GM19463 (cell line): ENCODE results near the gene FOXC1.

Experiments used
- ATAC-seq: cut with Tn5 transposase; IDR thresholded peaks from one replicate; pipeline ENCODE4 v1.9.1; 2021; ENCODE audit warnings: mild to moderate bottlenecking, moderate library complexity; ENCODE audit not compliant: unreplicated experiment

Gene FOXC1

DNA sequence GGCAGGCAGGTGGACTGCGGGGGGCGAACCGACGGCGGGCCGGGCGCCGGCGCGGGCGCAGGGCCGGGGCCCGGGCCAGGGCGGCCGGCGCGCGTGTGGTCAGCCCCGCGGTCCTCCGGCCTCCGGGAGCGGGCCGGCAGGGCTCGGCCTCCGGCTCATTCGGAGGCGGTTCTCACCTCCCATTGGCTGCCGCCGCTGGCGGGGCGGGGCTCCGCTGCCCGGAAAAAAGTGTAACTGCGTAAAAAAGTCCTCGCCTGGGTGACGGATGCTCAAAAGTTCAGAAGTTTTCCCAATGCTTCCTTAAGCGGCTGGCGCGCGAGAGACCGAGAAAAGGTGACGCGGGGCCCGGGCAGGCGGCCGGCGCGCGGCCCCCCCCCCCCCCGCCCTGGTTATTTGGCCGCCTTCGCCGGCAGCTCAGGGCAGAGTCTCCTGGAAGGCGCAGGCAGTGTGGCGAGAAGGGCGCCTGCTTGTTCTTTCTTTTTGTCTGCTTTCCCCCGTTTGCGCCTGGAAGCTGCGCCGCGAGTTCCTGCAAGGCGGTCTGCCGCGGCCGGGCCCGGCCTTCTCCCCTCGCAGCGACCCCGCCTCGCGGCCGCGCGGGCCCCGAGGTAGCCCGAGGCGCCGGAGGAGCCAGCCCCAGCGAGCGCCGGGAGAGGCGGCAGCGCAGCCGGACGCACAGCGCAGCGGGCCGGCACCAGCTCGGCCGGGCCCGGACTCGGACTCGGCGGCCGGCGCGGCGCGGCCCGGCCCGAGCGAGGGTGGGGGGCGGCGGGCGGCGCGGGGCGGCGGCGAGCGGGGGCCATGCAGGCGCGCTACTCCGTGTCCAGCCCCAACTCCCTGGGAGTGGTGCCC is at the start of gene FOXC1:
FOXC1 (plus strand) TSS at position 268 of the 849 bp plus-strand sequence; CDS start at position 799, 531 bp downstream.
- ATAC-seq: peak; percentile 59

GRCh38 chr6:1560281-1561058 is 49.2 kb upstream of the FOXC1 start:
- ATAC-seq: no peak

GRCh38 chr6:1561355-1561754 is 48.4 kb upstream of the FOXC1 start:
- ATAC-seq: no peak

DNA sequence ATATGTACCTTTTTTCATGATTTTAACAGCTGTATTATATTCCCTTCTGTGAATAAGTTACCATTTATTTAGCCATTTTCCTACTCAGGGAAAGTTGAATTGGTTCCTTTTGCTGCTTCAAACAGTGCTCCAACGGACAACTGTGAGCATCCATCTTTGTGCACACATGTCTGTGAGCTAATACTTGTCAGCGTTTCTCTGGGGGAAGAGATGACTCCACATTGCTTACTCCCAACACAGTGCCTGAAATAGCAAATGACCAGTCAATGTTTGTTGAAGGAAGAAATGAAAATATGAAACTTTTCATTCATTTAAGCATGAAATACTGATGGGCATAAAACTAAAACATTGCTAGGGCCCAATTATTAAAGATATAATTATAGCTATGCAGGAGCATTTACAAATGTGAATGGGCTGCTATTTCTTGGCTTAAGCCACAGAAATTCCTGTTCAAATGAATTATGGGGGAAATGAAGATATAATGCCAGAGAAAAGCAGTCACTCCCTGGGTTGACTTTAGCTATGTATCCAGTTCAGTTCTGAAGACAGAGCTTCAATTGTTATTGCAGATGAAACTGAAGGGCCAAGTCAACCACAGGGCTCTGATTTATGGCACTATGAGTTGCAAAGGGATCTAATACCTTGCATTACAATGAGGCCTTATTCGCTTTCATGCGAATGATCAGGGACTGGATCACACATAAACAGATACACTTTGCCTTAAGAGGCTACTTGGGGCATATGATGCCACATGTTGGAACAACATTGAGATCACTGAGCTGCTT is 47.4 kb upstream of the FOXC1 start:
- no peak for ATAC-seq

DNA sequence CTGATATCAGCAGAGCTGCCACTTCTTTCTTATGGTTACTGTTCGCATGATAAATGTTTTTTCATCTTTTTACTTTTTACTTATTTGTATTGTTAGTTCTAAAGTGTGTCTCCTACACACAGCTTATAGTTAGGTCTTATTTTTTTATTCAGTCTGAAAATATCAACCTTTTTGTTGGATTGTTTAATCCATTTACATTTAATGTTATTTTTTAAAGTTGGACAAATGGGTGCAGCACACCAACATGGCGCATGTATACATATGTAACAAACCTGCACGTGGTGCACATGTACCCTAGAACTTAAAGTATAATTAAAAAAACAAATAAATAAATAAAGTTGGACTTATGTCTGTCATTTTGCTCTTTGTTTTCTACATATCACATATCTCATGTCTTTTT is 40.3 kb upstream of the FOXC1 start:
- ATAC-seq: no peak

DNA sequence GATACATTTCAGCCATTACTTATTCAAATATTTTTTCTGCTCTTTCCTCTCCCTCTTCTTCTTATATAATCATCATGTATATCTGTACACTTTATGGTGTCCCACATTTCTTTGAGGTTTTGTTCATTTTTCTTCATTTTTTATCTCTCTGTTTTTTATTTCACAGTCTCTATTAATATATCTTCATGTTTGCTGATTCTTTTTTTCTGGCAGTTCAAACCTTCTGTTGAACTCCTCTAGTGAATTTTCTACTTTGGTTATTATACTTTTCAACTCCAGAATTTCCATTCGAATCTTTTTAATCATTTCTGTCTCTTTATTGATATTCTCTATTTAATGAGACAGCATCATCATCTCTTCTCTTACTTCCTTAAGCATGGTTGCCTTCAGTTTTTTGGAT is 38.9 kb upstream of the FOXC1 start:
- ATAC-seq: no peak

DNA sequence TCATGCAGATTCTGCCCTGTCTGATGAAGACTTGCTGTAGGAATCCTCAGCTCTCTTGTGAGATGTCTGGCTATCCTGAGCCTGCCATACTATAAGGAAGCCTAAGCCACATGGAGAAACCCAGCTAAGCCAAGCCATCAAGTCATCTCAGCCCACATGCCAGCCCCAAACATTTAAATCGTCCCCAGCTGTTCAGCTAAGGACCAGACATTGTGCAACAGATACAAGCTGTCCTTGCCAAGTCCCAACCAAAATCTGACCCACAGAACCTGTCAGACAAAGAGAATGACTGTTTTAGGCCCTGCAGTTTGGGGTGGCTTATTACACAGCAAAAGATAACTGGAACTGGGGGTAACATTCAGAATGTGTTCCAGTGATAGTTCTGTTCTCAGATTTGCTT is 36.8 kb upstream of the FOXC1 start:
- ATAC-seq: no peak

- no peak for ATAC-seq
These were observed 35.5 kb upstream of the FOXC1 start for GRCh38 chr6:1574083-1574761.

GRCh38 chr6:1574890-1575209 is 34.9 kb upstream of the FOXC1 start:
- ATAC-seq: no peak

- ATAC-seq: peak; percentile 43
These were observed 34.3 kb upstream of the FOXC1 start for GRCh38 chr6:1575210-1576041.

GRCh38 chr6:1576166-1576565 is 33.5 kb upstream of the FOXC1 start:
- no peak for ATAC-seq

- ATAC-seq: no peak
These were observed 33.0 kb upstream of the FOXC1 start for GRCh38 chr6:1576711-1577110.

DNA sequence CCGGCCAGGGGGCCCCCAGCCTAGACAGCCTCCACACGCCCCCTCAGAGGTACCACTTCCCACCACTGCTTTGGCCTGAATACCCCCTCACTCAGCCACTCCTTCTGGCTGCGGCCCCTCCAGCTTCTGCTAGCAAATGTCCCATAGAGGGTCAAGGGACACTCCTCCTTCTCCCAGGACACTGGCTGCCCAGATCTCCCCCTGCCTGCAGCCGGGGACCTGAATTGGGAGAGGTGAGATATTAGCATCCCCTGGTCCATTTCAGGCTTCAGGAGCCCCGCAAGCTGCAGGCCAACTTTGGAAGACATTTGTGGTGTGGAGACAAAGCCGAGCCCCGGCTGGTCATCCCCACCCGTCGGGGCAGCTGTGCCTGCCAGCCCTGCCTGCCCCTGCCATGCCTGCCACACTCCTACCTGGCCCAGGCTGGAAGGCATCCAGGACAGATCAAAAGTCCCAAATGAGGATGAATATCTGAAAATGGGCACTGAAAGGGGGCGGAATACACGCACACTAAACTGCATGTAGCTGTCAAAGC is 32.5 kb upstream of the FOXC1 start:
- ATAC-seq: no peak

DNA sequence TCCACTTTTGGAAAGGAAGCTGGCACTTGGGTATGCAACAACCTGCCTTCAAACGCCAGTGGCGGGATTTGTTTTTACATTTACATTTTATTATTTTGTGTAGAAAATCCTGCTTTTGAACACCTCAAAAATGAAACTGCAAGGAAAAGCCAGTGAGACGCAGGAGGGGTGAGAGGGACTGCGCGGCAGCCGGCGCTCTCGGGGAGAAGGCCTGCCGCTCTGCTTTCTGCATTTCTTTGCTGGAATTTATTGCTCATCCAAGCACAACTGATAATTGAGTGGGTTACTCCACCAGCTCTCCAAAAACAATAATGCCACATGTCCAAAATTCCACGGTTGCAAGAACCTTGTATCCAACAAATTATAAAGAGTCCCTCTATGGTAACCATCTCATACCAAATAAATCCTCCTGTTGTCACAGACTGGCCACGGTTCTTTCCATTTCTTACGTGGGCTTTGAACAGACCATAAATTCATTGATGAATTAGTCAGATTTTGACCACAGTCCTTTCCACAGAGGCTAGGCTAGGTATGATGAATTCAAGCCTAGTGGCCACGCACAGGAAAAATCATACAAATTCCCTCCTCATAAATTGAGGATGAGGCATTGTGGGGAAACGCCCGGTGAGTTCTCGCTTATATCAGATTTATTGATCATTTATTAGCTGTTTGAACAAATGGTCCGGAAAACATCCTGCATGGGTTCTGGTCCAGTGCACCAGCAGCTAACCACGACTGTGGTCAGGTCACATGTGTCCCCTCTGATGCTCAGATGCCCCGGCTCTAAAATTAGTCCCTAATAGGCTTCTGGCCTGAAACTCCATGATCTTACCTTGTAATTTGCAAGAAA is 31.6 kb upstream of the FOXC1 start:
- ATAC-seq: no peak

DNA sequence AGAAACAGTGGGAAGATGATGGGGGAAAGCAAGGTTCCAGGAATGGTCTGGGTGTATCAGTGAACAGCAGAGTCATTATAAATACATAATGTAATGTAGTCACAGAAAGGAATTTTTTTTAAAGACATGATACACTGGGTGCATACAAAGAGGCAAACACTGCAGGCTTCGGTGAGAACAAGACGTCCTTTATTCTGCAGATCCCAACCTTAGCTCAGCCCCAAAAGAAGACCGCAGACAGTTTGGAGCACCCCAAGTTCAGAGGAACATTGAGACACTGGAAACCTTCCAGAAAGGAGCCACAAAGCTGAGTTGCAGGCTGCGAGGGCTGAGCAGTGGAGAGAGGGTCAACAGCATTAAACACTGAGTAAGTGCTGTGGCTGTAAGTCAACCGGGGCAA is 30.6 kb upstream of the FOXC1 start:
- ATAC-seq: no peak

GRCh38 chr6:1580109-1580508 is 29.6 kb upstream of the FOXC1 start:
- no peak for ATAC-seq

DNA sequence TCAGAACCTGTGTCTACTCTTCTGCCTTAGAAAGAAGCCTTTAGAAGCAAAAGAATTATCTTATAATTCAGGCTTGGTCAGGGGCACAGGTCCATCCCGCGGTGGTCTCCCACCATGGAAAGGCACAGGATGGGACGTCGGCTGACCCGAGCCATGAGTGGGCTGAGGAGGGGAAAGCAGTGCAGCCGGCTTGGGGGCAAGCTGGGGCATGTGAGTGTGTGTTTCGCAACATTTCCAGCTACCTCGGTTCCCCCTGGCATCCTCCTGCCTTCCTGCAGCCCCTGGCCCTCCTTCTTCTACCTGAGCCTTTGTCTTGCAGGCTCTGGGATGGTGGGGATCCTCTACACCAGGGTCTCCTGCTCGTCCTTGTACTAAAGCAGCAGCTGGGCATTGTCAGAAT is 29.1 kb upstream of the FOXC1 start:
- ATAC-seq: no peak

DNA sequence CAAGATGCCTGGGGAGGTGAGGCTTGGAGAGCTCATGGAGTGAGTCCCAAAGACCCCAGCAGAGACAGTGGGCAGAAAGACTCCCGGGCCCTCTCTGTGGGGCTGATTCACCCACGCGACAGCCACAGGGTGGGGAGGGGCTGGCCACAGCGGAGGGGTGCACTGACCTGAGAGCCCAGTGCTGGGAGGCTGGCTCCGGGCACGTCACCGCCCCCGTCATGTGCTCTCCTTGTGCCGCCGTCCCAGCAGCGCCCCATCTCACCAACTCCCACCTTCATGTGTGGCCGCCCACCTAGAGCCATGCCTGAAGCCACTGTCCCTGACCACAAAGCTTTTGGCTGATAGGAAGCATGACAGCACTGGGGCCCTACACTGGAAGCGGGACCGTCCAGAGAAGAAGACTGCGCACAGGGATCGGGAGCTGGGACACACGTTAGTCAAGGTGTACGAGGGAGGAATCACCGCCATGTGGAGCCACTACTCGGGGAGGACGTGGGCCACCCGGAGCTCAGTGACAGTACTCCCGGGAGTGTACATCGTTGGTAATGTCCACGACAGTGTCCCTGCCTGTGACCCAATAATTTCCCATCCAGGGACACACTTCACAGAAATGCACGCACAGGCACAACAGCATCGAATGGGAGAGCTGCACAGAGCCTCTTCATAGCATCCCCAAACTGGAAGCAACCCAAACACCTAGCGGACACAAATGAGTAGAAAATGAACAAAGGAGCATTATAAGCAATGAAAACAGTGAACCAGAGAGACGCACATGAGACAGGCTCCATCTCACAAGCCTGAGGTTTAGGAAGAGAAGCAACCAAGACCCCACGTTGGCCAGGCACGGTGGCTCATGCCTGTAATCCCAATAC is 28.4 kb upstream of the FOXC1 start:
- no peak for ATAC-seq
